HG02759 (cell line): ENCODE data around the gene LDLRAD3.
"Not testable (repeated sequence)": the region's sequence is repeated elsewhere in the genome, so short reads cannot be mapped to it uniquely, and the experiment has no call there.

Experiments
- ATAC-seq: cut with Tn5 transposase; IDR thresholded peaks from one replicate; pipeline ENCODE4 v1.9.1; 2021; ENCODE audit warnings: mild to moderate bottlenecking, moderate library complexity; ENCODE audit not compliant: unreplicated experiment

The LDLRAD3 gene, protein sequence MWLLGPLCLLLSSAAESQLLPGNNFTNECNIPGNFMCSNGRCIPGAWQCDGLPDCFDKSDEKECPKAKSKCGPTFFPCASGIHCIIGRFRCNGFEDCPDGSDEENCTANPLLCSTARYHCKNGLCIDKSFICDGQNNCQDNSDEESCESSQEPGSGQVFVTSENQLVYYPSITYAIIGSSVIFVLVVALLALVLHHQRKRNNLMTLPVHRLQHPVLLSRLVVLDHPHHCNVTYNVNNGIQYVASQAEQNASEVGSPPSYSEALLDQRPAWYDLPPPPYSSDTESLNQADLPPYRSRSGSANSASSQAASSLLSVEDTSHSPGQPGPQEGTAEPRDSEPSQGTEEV

DNA sequence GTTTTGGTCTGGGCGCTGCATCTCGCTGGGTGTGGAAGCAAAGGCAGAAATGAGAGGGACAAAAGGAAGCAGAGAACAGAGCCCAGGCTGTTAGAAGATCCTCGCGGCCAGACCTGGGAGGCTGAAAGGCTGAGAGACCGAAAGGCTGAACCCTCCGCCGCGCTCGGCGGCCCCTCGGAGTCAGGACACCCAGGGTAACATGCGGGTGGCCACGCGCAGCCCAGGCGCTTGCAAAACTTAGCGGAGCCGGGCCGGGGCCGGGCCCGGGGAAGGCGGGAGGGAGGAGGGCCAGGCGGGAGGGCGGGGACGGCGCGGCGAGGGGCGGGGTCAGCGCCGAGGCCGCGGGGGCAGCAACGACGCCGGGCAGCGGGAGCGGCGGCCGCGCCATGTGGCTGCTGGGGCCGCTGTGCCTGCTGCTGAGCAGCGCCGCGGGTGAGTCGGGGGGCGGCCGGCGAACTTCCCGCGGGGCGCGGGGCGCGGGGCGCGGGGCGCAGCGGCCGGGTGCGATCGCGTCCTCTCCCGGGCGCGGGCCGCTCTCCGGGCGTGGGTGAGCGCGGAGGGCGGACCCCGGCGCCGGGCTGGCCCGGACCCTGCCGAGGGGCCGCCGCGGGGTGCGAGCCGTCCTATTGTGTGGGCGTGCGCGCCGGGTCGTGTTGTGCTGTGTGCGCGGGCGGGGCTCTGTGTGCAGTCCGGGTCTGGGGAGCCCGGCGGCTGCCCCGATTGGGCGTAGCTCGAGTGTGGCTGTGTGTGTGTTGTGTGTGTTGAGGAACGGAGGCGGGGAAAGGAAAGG is at the start of gene LDLRAD3:
LDLRAD3 (plus strand) TSS at position 350 of the 790 bp plus-strand sequence; CDS start at position 387, 37 bp downstream.
- peak; percentile 89 for ATAC-seq

DNA sequence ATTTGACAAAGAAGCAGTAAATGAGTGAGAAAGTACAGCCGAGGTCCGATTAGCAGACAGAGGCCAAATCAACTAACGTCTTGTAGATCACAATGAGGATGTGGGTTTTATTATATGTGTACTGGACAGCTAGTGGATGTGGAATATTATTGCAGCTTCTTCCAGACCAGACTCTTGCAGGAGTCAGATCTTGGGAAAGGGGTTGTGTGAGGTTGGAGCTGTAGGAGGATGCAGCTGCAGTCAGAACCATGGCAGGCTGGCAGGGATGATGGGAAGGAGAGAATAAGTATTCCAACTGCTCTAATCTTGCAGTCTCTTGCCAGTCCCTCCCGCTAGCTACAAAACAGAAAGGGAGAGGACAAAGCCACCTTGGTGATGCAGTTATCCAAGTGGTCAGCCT is 46.8 kb upstream of the LDLRAD3 start:
- no peak for ATAC-seq

DNA sequence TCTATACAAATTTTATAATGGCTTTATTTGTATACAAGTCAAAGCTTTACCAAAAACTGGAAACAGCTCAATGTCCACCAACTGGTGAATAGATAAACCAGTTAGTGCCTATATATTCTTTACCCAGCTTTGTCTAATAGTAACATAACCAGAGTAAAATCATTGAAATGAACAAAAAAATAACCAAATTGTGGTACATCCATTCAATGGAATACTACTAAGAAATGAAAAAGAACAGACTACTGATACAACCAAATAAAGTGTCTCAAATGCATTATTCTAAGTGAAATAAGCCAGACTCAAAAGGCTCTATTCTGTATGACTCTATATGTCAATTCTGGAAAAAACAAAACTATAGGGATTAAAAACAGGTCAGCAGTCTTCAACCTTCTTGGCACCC is 40.9 kb upstream of the LDLRAD3 start:
- ATAC-seq = no peak

DNA sequence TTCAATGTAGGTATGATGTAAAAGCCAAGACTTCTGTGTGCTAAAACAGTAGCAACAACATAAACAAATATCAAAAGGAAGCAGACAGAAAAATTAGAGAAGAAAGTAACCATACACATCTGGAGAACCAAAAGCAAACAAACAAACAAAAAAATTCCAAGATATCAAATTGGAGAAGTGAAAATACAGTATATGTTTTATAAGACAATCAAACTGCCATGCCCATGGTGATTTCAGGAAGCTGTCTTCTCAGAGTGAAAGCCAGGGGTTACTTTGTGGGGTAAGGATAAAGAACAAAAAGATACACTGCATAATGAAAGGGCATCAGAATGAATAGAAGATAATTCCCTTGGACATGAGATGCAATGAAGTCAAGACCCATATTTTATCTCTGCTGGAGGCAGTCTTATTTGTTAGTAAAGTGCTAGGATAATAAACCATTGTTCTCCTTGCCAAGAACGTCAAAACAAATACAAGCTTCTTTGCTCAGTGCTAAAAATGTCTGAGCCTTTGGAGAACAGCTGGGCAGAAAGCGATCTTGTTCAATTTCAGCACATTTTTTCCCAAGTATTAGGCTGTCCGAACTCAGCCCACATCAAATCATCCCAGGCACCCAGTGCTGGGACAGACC is 38.1 kb upstream of the LDLRAD3 start:
- ATAC-seq = no peak

DNA sequence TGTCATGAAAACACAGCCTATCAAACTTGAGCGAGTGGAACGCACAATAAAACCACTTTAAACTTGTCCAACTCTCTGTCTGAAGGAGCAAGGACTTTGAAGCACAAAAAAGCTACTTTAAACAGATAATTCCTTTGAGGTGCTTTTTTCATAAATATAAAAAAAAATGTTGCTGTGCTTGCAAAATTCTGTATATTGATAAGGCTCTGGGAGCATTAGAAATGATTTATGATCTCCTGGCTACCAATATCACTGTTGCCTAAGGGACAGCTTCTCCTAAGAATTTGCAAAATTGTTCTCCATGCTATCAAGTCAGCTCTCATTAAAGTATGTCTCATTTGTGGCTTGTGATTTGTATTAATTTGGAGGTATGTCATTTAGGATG is 37.6 kb upstream of the LDLRAD3 start:
- ATAC-seq = no peak

DNA sequence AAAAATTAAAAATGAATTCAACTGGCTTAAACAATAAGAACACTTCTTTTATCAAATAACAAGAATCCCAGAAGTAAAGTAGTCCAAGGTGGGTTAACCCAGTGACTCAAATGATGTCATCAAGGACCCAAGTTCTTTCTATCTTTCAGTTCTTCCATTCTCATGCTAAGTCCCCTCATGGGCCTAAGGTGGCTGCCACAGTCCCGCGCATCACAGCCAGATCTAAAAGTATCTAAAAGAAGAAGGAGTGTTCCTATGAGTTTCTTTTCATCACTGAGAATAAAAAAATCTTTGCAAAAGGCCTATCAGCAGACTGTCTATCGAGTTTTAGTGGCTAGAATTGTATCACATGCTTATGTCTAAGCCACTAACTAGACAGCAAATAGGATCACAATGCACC is 37.2 kb upstream of the LDLRAD3 start:
- ATAC-seq = no peak

GRCh38 chr11:35907648-35908431 is 36.0 kb upstream of the LDLRAD3 start:
- ATAC-seq = peak; percentile 71

DNA sequence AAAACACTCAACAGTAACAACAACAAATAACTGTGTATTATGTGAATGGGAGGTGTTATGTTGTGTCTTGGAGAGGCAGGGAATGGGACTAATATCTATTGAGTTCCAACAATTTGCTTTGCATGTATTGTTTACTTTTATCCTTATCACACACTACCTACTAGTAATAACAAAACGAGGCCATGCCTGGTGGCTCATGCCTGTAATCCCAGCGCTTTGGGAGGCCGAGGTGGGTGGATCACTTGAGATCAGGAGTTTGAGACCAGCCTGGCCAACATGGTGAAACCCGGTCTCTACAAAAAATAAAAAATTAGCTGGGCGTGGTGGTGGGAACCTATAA is 35.5 kb upstream of the LDLRAD3 start:
- peak; percentile 10 for ATAC-seq

DNA sequence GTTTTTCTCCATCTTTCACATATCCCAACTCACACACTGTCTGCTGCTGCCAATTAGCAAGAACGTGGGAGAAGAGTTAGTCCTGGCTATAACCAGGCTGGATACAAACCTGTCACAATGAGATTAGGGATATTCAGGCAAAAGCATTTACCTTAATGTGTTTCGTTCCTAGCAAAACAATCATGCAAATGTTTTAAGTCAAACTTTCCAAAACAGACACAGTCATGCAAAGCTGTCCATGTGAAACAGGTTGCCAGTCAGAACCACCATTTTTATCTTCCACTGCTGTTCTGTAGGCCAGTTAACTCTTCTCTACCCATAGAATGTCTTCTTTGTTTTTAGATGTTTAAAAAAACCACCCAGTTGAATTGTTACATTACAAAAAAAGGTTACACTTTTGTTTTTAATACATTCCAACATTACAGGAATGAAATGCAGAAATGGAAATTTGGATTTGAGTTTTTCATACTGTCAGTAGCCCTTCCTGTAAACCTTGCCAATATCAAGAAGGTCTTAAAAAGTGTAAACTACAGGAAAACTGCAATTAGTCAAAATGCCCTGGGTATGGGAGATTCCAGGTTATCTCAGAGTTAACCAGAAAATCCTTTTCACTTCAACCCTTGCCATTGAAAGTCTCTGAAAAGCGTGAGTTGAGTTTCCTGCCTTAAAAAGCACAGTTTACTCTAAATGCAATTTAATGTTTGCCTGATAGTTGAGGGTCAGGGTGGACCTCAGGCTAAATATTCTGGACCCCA is 34.2 kb upstream of the LDLRAD3 start:
- ATAC-seq = no peak

DNA sequence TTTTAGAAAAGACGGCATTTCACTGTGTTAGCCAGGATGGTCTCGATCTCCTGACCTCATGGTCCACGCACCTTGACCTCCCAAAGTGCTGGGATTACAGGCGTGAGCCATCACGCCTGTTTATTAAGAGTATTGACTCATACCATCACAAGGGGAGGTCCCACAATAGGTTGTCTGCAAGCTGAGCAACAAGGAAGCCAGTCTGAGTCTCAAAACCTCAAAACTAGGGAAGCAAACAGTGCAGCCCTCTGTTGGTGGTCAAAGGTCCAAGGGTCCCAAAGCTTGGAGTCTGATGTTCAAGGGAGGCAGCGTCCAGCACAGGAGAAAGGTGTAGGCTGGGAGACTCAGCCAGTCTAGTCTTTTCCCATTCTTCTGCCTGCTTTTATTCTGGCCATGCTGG is 32.8 kb upstream of the LDLRAD3 start:
- ATAC-seq = no peak

GRCh38 chr11:35911616-35912165 is 32.2 kb upstream of the LDLRAD3 start:
- no peak for ATAC-seq

DNA sequence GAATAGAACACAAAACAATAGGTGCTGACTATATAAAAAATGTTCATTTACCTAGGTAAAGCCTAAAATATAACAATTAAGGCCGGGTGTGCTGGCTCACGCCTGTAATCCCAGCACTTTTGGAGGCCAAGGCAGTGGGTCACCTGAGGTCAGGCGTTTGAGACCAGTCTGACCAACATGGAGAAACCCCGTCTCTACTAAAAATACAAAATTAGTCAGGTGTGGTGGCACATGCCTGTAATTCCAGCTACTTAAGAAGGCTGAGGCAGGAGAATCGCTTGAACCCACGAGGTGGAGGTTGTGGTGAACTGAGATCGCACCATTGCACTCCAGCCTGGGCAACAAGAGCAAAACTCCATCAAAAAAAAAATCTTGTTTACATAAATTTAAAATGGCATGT is 31.4 kb upstream of the LDLRAD3 start:
- ATAC-seq = not testable (repeated sequence)

DNA sequence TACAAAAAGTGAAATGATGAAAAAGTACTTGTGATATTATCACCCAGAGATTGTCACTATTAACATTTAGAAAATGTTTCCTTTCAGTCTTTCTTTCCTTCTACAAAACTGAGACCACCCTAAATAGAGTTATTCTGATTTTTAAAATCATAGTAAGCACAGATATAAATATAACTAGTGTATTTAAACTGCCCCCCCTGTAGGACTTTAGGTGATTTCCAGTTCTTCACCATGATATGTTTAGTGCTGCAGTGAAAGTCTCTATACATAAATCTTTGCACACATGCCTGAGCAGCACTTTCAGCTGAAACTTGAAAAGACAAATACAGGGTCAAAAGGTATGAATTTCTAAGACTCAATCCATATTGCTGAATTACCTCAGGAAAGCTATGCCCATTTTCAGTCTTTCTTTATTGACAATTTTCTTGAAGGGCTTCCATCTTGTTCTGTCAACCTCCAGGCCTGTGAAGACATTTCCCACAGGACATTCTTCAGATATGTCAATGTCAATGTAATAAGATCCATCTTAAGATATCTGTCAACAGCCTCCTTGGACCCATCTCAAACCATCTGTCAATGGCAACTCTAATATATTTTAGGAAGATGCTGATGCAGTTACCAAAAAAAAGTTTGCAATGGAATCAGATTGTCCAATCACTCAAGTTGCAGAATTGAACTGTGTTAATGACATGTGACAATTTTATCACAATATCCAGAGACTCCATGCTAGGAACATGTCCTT is 30.8 kb upstream of the LDLRAD3 start:
- ATAC-seq = no peak

GRCh38 chr11:35914816-35915215 is 29.0 kb upstream of the LDLRAD3 start:
- ATAC-seq = no peak

DNA sequence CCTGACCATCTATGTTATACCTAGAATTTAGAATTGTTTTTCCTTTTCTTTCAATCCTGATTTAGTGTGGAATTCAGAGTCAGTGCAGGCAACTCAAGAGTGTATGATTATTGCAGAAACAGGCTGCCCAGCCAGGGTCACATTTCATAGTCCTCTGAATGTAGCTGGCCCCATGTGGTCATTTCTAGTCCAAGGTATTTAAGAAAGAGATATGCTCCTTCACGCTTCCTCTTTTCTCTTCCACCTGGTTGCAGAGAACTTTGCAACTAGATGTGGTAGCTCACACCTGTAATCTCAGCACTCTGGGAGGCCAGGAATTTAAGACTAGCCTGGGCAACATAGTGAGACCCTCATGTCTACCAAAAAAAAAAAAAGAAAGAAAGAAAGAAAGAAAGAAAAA is 27.6 kb upstream of the LDLRAD3 start:
- no peak for ATAC-seq

DNA sequence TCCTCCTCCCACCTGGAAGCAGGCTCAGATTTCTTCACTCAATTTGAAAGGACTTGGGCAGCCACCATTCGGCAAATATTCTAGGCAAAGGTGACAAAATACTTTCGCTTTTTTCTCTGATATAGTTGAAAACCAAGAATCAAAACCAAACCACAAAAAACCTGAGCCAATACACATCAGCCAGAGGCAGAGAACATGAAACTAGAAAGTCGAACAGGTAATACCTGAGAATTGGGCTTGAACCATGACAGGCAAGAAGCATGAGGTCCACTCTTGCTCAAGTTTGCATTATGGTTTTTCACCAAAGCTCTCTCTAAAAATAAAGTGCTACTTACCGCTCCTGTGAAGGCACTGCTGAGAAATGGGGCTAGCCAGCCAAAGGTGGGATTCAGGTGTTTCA is 26.2 kb upstream of the LDLRAD3 start:
- ATAC-seq = no peak

- ATAC-seq = no peak
Measured at GRCh38 chr11:35918716-35919115, 25.1 kb upstream of the LDLRAD3 start.

GRCh38 chr11:35919244-35919643 is 24.6 kb upstream of the LDLRAD3 start:
- ATAC-seq = no peak

DNA sequence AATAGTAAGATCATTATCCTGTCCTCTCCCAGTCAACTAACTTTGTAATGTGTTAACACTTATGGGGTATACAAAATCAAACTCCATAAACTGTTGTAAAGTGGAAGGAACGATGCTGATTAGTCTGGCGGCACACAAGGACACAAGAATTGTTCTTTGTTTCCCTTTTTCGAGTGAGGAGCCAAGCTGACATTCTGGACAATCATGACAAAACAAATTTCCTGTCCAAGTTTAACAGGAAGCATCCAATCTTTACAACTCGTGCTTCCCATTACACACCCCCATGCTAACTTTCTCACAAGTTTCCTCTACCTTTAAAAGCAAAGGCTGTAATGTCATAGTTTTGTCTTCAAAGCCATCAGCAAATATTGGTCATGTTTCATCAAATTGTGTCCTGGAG is 20.4 kb upstream of the LDLRAD3 start:
- ATAC-seq = no peak
